Iris pigment epithelial cell (primary cell): ENCODE measurements around the gene ACE.

Experiments
- DNase-seq: peaks from one replicate; pipeline ENCODE4 v3.0.0-alpha.2; 2011; ENCODE audit warnings: low read depth

Gene ACE

GRCh38 chr17:63476854-63477479, at the start of gene ACE:
Gene ACE (plus strand): TSS chr17:63477061. CDS start chr17:63477095, 34 bp downstream.
- DNase-seq, result no peak

- DNase-seq, result no peak
These were observed 47.1 kb upstream of the ACE start for GRCh38 chr17:63429766-63430165.

- no peak for DNase-seq
These were observed 46.6 kb upstream of the ACE start for GRCh38 chr17:63430223-63430622.

GRCh38 chr17:63431618-63431938, 45.3 kb upstream of the ACE start:
- no peak for DNase-seq

GRCh38 chr17:63431939-63432804, 44.7 kb upstream of the ACE start:
- DNase-seq, result peak; percentile 52

- peak; percentile 95 for DNase-seq
These were observed 42.9 kb upstream of the ACE start for GRCh38 chr17:63433746-63434591.

- peak; percentile 22 for DNase-seq
These were observed 41.8 kb upstream of the ACE start for GRCh38 chr17:63434951-63435571.

- no peak for DNase-seq
These were observed 41.0 kb upstream of the ACE start for GRCh38 chr17:63435681-63436522.

- DNase-seq, result peak; percentile 38
These were observed 40.2 kb upstream of the ACE start for GRCh38 chr17:63436523-63437110.

- no peak for DNase-seq
These were observed 39.4 kb upstream of the ACE start for GRCh38 chr17:63437287-63438091.

- no peak for DNase-seq
These were observed 38.5 kb upstream of the ACE start for GRCh38 chr17:63438092-63439051.

GRCh38 chr17:63439687-63440086, 37.2 kb upstream of the ACE start:
- DNase-seq, result peak; percentile 69

GRCh38 chr17:63440127-63440769, 36.6 kb upstream of the ACE start:
- DNase-seq, result no peak

- DNase-seq, result no peak
These were observed 36.0 kb upstream of the ACE start for GRCh38 chr17:63440770-63441335.

GRCh38 chr17:63441654-63442053, 35.2 kb upstream of the ACE start:
- no peak for DNase-seq

GRCh38 chr17:63442074-63442473, 34.8 kb upstream of the ACE start:
- DNase-seq, result no peak

GRCh38 chr17:63442549-63443035, 34.3 kb upstream of the ACE start:
- no peak for DNase-seq

- no peak for DNase-seq
These were observed 33.8 kb upstream of the ACE start for GRCh38 chr17:63443053-63443452.
